ENCODE data around the gene MOB2. TPM values are rescaled to one million over a fixed set of nuclear protein-coding genes. Genes with fewer than 3 reads are reported as not detected.
"Not testable (repeated sequence)": the region's sequence is repeated elsewhere in the genome, so short reads cannot be mapped to it uniquely, and the experiment has no call there.

Gene MOB2
- total RNA-seq, 1 donor from 2014 or later: 38.2 TPM

- FAIRE-seq (no peak), DNase-seq (ENCODE audit: low read depth) (no peak)
- no peaks in the 10 kb centered on the region for H3K27me3 ChIP-seq (ENCODE audit: control insufficient read depth, insufficient read depth, low read length)
- TF ChIP-seq CTCF (IDR thresholded peaks at IDR 0.05; ENCODE audit: insufficient read depth, low read length, severe bottlenecking): no peak
- H3K36me3 ChIP-seq (ENCODE audit: control insufficient read depth, insufficient read depth, low read length): peaks cover 4% of the 10 kb centered on the region
- H3K4me3 ChIP-seq (ENCODE audit: low read depth, low read length): no peak overlapping the region
Measured at GRCh38 chr11:1511937-1512496, 25.4 kb upstream of the MOB2 start.

GRCh38 chr11:1510928-1511327 lies 24.3 kb upstream of the MOB2 start:
- FAIRE-seq (no peak), DNase-seq (ENCODE audit: low read depth) (no peak)
- no peak for TF ChIP-seq CTCF (IDR thresholded peaks at IDR 0.05; ENCODE audit: insufficient read depth, low read length, severe bottlenecking)
- Histone ChIP-seq H3K36me3 (ENCODE audit: control insufficient read depth, insufficient read depth, low read length) (peaks cover 4% of the 10 kb centered on the region), H3K27me3 (ENCODE audit: control insufficient read depth, insufficient read depth, low read length) (no peaks in the 10 kb centered on the region), H3K4me3 (ENCODE audit: low read depth, low read length) (no peak overlapping the region)

DNA sequence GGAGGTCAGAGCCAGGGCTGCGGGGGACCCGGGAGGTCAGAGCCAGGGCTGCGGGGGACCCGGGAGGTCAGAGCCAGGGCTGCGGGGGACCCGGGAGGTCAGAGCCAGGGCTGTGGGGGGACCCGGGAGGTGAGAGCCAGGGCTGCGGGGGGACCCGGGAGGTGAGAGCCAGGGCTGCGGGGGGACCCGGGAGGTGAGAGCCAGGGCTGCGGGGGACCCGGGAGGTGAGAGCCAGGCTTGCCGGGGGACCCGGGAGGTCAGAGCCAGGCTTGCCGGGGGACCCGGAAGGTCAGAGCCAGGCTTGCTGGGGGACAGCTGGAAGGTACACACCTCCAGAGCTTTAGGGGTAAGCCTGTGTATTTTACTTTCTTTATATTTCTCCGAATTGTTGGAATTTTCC lies 23.8 kb upstream of the MOB2 start:
- DNase-seq (ENCODE audit: low read depth); H3K36me3 ChIP-seq (ENCODE audit: control insufficient read depth, insufficient read depth, low read length); H3K4me3 ChIP-seq (ENCODE audit: low read depth, low read length); FAIRE-seq; H3K27me3 ChIP-seq (ENCODE audit: control insufficient read depth, insufficient read depth, low read length): not testable (repeated sequence)

DNA sequence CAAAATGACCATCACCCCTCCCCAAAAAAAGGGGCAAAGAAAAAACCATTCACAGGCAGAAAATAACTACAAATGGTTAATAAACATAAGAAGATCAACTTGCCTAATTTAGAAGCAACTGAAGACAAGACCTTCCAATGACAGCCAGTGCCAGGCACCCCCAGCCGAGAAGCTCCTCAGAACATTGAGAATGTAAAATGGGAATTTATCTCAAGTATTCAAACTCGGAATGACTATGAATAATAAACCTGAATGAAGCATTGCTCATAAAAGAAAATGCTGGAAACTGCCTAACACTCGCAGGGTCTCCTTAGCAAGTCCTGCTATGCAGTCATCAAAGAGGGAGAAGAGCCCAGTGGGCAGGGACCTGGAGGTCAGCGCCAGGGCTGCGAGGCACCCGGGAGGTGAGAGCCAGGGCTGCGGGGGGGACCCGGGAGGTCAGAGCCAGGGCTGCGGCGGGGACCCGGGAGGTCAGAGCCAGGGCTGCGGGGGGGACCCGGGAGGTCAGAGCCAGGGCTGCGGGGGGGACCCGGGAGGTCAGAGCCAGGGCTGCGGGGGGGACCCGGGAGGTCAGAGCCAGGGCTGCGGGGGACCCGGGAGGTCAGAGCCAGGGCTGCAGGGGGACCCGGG lies 23.2 kb upstream of the MOB2 start:
- Histone ChIP-seq H3K36me3 (ENCODE audit: control insufficient read depth, insufficient read depth, low read length) (peaks cover 4% of the 10 kb centered on the region), H3K27me3 (ENCODE audit: control insufficient read depth, insufficient read depth, low read length) (no peaks in the 10 kb centered on the region), H3K4me3 (ENCODE audit: low read depth, low read length) (no peak overlapping the region)
- no peak for TF ChIP-seq CTCF (IDR thresholded peaks at IDR 0.05; ENCODE audit: insufficient read depth, low read length, severe bottlenecking)
- FAIRE-seq (no peak), DNase-seq (ENCODE audit: low read depth) (no peak)

- H3K4me3 ChIP-seq (ENCODE audit: low read depth, low read length): no peak overlapping the region
- peaks cover 6% of the 10 kb centered on the region for H3K36me3 ChIP-seq (ENCODE audit: control insufficient read depth, insufficient read depth, low read length)
- DNase-seq (ENCODE audit: low read depth) (no peak), FAIRE-seq (no peak)
- no peak for TF ChIP-seq CTCF (IDR thresholded peaks at IDR 0.05; ENCODE audit: insufficient read depth, low read length, severe bottlenecking)
- no peaks in the 10 kb centered on the region for H3K27me3 ChIP-seq (ENCODE audit: control insufficient read depth, insufficient read depth, low read length)
Measured at GRCh38 chr11:1508986-1509385, 22.4 kb upstream of the MOB2 start.

GRCh38 chr11:1508491-1508891 lies 21.9 kb upstream of the MOB2 start:
- no peaks in the 10 kb centered on the region for H3K27me3 ChIP-seq (ENCODE audit: control insufficient read depth, insufficient read depth, low read length)
- H3K36me3 ChIP-seq (ENCODE audit: control insufficient read depth, insufficient read depth, low read length): peaks cover 6% of the 10 kb centered on the region
- H3K4me3 ChIP-seq (ENCODE audit: low read depth, low read length): no peak overlapping the region
- TF ChIP-seq CTCF (IDR thresholded peaks at IDR 0.05; ENCODE audit: insufficient read depth, low read length, severe bottlenecking): no peak
- DNase-seq (ENCODE audit: low read depth) (no peak), FAIRE-seq (no peak)
